Measurements from ENCODE around the gene GSTO2. TPM values are rescaled to one million over a fixed set of nuclear protein-coding genes. Genes with fewer than 3 reads are reported as not detected.
"Not testable (repeated sequence)": the region's sequence is repeated elsewhere in the genome, so short reads cannot be mapped to it uniquely, and the experiment has no call there.

The GSTO2 gene
- total RNA-seq, 2 experiments from 2014 or later = 0.77 to 1.2 TPM

DNA sequence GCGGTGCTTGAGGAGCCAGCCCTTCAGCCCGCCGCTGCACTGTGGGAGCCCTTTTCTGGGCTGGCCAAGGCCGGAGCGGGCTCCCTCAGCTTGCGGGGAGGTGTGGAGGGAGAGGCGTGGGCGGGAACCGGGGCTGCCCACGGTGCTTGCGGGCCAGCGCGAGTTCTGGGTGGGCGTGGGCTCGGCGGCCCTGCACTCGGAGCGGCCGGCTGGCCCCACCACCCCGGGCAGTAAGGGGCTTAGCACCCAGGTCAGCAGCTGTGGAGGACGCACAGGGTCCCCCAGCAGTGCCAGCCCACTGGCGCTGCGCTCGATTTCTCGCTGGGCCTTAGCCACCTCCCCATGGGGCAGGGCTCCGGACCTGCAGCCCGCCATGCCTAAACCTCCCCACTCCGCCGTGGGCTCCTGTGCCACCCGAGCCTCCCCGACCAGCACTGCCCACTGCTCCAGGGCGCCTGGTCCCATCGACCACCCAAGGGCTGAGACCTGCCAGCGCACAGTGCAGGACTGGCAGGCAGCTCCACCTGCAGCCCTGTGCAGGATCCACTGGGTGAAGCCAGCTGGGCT, 23.8 kb upstream of the GSTO2 start:
- Histone ChIP-seq H3K27me3 (ENCODE audit: control insufficient read depth in 1 of 2, insufficient read depth in 2 of 2, low read length in 2 of 2) (no peaks in the 10 kb centered on the region), H3K36me3 (ENCODE audit: insufficient read depth, low read length) (no peaks in the 10 kb centered on the region), H3K4me1 (ENCODE audit: insufficient read depth, low read length) (no peaks in the 10 kb centered on the region), H3K9me3 (ENCODE audit: control insufficient read depth in 1 of 2, insufficient read depth in 1 of 2, low read length in 2 of 2) (no peaks in the 10 kb centered on the region), H3K4me3 (ENCODE audit: low read length) (no peak overlapping the region), H3K27ac (ENCODE audit: low read depth in 1 of 2, low read length in 2 of 2) (no peak overlapping the region)
- Mint-ChIP-seq H3K4me3 (no peak overlapping the region), H3K36me3 (ENCODE audit: low read depth) (no peaks in the 10 kb centered on the region), H3K9me3 (peaks cover 3% of the 10 kb centered on the region), H3K4me1 (ENCODE audit: low read depth) (no peaks in the 10 kb centered on the region), H3K27me3 (peaks cover 20% of the 10 kb centered on the region), H3K27ac (no peak overlapping the region)
- ChIA-PET POLR2A (no interaction called here), CTCF (no interaction called here)
- intact Hi-C loops (cut with DNase I, micrococcal nuclease) = no loop called here
- TF ChIP-seq, protein P1, sequence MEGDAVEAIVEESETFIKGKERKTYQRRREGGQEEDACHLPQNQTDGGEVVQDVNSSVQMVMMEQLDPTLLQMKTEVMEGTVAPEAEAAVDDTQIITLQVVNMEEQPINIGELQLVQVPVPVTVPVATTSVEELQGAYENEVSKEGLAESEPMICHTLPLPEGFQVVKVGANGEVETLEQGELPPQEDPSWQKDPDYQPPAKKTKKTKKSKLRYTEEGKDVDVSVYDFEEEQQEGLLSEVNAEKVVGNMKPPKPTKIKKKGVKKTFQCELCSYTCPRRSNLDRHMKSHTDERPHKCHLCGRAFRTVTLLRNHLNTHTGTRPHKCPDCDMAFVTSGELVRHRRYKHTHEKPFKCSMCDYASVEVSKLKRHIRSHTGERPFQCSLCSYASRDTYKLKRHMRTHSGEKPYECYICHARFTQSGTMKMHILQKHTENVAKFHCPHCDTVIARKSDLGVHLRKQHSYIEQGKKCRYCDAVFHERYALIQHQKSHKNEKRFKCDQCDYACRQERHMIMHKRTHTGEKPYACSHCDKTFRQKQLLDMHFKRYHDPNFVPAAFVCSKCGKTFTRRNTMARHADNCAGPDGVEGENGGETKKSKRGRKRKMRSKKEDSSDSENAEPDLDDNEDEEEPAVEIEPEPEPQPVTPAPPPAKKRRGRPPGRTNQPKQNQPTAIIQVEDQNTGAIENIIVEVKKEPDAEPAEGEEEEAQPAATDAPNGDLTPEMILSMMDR (IDR thresholded peaks at IDR 0.05) = no peak
- ATAC-seq (ENCODE audit: poor library complexity) = no peak
- no peak for DNase-seq

DNA sequence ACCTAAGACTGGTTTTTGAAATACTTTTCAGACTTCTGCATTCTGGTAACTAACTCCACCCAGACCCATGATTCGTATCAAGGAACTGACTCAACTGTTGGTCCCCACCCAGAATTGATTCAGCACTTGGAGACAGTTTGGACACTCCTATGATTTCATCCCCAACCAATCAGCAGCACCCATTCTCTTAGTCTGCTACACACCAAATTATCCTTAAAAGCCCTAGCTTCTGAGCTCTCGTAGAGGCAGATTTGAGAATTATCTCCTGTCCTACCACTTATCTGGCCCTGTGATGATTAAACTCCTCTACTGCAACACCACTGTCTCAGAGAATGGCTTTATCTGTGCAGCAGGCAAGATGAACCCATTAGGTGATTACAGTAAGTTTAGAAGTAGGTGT, 22.0 kb upstream of the GSTO2 start:
- Histone ChIP-seq H3K4me3 (ENCODE audit: low read length) (no peak overlapping the region), H3K27ac (ENCODE audit: low read depth in 1 of 2, low read length in 2 of 2) (no peak overlapping the region), H3K9me3 (ENCODE audit: control insufficient read depth in 1 of 2, insufficient read depth in 1 of 2, low read length in 2 of 2) (no peaks in the 10 kb centered on the region), H3K36me3 (ENCODE audit: insufficient read depth, low read length) (no peaks in the 10 kb centered on the region), H3K4me1 (ENCODE audit: insufficient read depth, low read length) (no peaks in the 10 kb centered on the region), H3K27me3 (ENCODE audit: control insufficient read depth in 1 of 2, insufficient read depth in 2 of 2, low read length in 2 of 2) (no peaks in the 10 kb centered on the region)
- DNase-seq (peak in 2 of 14 experiments; percentile 61 to 71), ATAC-seq (ENCODE audit: poor library complexity) (no peak)
- POLR2A ChIA-PET = interaction anchor here (1.4 to 1.5 kb wide), 2 partner anchors 22 to 92 kb away, joined by 4 to 5 read pairs; partner anchors contain the start of gene GSTO2
- Mint-ChIP-seq H3K36me3 (ENCODE audit: low read depth) (no peaks in the 10 kb centered on the region), H3K27ac (no peak overlapping the region), H3K27me3 (peaks cover 12% of the 10 kb centered on the region), H3K9me3 (peaks cover 3% of the 10 kb centered on the region), H3K4me3 (no peak overlapping the region), H3K4me1 (ENCODE audit: low read depth) (no peaks in the 10 kb centered on the region)
- intact Hi-C loops (cut with DNase I, micrococcal nuclease) = no loop called here
- TF ChIP-seq, protein P1 (IDR thresholded peaks at IDR 0.05) = no peak
- CTCF ChIA-PET = no interaction called here

DNA sequence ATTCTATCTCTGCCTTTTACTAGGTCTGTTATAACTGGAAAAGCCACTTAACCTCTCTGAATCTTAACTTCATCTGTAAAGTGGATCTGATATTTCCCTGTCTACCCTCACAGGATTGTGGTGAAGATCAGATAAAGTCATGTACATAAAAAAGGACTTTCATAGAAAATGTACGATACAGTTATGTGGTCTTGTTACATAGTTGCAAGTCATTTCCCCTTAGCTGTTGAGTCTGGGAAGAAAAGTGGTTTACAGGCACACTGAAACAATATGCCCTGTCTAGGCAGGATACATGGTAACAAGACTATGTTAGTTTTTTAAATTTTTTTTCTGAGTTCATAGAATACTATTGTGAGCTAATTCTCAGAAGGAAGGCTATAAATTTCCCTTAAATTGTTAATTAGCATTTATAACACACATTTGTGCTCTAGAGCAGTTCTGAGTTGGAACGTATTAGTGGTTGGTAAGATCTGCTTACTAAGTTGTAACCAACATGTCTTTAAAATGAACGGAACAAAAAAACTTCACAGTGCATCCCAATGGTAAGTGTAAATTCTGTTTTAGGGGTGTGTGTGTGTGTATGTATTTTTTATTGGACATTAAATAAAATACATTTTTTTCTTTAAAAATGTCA, 21.4 kb upstream of the GSTO2 start:
- no peak overlapping the region for H3K27ac Mint-ChIP-seq
- H3K4me3 ChIP-seq (ENCODE audit: low read length) = no peak overlapping the region
- peaks cover 10% of the 10 kb centered on the region for H3K27me3 Mint-ChIP-seq
- no peaks in the 10 kb centered on the region for H3K36me3 Mint-ChIP-seq (ENCODE audit: low read depth)
- H3K36me3 ChIP-seq (ENCODE audit: insufficient read depth, low read length) = no peaks in the 10 kb centered on the region
- TF ChIP-seq, protein P1 (IDR thresholded peaks at IDR 0.05) = no peak
- no peak overlapping the region for H3K4me3 Mint-ChIP-seq
- H3K27ac ChIP-seq (ENCODE audit: low read depth in 1 of 2, low read length in 2 of 2) = no peak overlapping the region
- no peak for ATAC-seq (ENCODE audit: poor library complexity)
- H3K9me3 Mint-ChIP-seq = peaks cover 3% of the 10 kb centered on the region
- no peak for DNase-seq
- no peaks in the 10 kb centered on the region for H3K4me1 ChIP-seq (ENCODE audit: insufficient read depth, low read length)
- no peaks in the 10 kb centered on the region for H3K27me3 ChIP-seq (ENCODE audit: control insufficient read depth in 1 of 2, insufficient read depth in 2 of 2, low read length in 2 of 2)
- CTCF ChIA-PET = interaction anchor here (0.9 kb wide), 1 partner anchor 58 kb away, joined by 3 read pairs; no protein-coding TSS in a partner anchor
- intact Hi-C loops (cut with DNase I, micrococcal nuclease) = no loop called here
- H3K4me1 Mint-ChIP-seq (ENCODE audit: low read depth) = no peaks in the 10 kb centered on the region
- H3K9me3 ChIP-seq (ENCODE audit: control insufficient read depth in 1 of 2, insufficient read depth in 1 of 2, low read length in 2 of 2) = no peaks in the 10 kb centered on the region
- POLR2A ChIA-PET = interaction anchor here (1.4 to 1.5 kb wide), 2 partner anchors 21 to 91 kb away, joined by 4 to 5 read pairs; partner anchors contain the start of gene GSTO2

DNA sequence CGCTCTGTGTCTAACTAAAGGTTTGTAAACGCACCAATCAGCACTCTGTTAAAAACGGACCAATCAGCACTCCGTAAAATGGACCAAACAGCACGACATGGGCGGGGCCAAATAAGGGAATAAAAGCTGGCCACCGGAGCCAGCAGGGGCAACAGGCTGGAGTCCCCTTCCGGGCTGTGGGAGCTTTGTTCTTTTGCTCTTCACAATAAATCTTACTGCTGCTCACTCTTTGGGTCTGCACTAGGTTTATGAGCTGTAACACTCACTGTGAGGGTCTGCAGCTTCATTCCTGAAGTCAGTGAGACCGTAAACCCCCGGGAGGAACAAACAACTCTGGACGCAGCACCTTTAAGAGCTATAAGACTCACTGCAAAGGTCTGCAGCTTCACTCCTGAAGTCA, 20.1 kb upstream of the GSTO2 start:
- H3K4me3 Mint-ChIP-seq; H3K4me1 ChIP-seq (ENCODE audit: insufficient read depth, low read length); CTCF ChIA-PET; intact Hi-C loops (cut with DNase I, micrococcal nuclease); POLR2A ChIA-PET; H3K27ac Mint-ChIP-seq; DNase-seq; H3K9me3 ChIP-seq (ENCODE audit: control insufficient read depth in 1 of 2, insufficient read depth in 1 of 2, low read length in 2 of 2); H3K27me3 Mint-ChIP-seq; H3K4me1 Mint-ChIP-seq (ENCODE audit: low read depth); H3K9me3 Mint-ChIP-seq; H3K27me3 ChIP-seq (ENCODE audit: control insufficient read depth in 1 of 2, insufficient read depth in 2 of 2, low read length in 2 of 2); H3K36me3 Mint-ChIP-seq (ENCODE audit: low read depth); H3K27ac ChIP-seq (ENCODE audit: low read depth in 1 of 2, low read length in 2 of 2); H3K36me3 ChIP-seq (ENCODE audit: insufficient read depth, low read length); ATAC-seq (ENCODE audit: poor library complexity); H3K4me3 ChIP-seq (ENCODE audit: low read length): not testable (repeated sequence)

All from CD4-positive, alpha-beta T cell (primary cell).